Pulmonary artery endothelial cell (primary cell): ENCODE results near the gene DMAC2. TPM values are rescaled to one million over a fixed set of nuclear protein-coding genes. Genes with fewer than 3 reads are reported as not detected.
"Not testable (repeated sequence)": the region's sequence is repeated elsewhere in the genome, so short reads cannot be mapped to it uniquely, and the experiment has no call there.

ENCODE experiments used
- DNase-seq: peaks from one replicate; pipeline ENCODE4 v3.0.0-alpha.2; 2011; ENCODE audit warnings: low read depth, low spot score
- total RNA-seq: library from RNA; depleted of rRNA; stranded (reverse); fragments of >200 nt; gene quantifications from 2 replicates; pipeline ENCODE4 v1.2.3, GENCODE V29; 2014

DMAC2 gene
- total RNA-seq, 1 donor from 2014 or later, result 54.1 TPM

- no peak for DNase-seq
These were observed 16.8 kb downstream of the DMAC2 start for GRCh38 chr19:41422955-41423354.

GRCh38 chr19:41422456-41422855, 17.3 kb downstream of the DMAC2 start:
- DNase-seq, result no peak

- DNase-seq, result no peak
These were observed 17.7 kb downstream of the DMAC2 start for GRCh38 chr19:41421973-41422372.

GRCh38 chr19:41421314-41421713, 18.4 kb downstream of the DMAC2 start:
- DNase-seq, result no peak

GRCh38 chr19:41420101-41420880, 19.4 kb downstream of the DMAC2 start:
- no peak for DNase-seq

- DNase-seq, result no peak
These were observed 23.5 kb downstream of the DMAC2 start for GRCh38 chr19:41416194-41416674.

GRCh38 chr19:41415154-41415571, 24.5 kb downstream of the DMAC2 start:
- DNase-seq, result no peak

GRCh38 chr19:41414461-41414860, 25.3 kb downstream of the DMAC2 start:
- DNase-seq, result no peak

- DNase-seq, result no peak
These were observed 25.8 kb downstream of the DMAC2 start for GRCh38 chr19:41413947-41414346.

- DNase-seq, result no peak
These were observed 26.8 kb downstream of the DMAC2 start for GRCh38 chr19:41412953-41413352.

GRCh38 chr19:41411968-41412265, 27.8 kb downstream of the DMAC2 start:
- no peak for DNase-seq

GRCh38 chr19:41411100-41411967, 28.4 kb downstream of the DMAC2 start:
- no peak for DNase-seq

- no peak for DNase-seq
These were observed 29.2 kb downstream of the DMAC2 start for GRCh38 chr19:41410336-41411054.

GRCh38 chr19:41409288-41409687, 30.4 kb downstream of the DMAC2 start:
- DNase-seq, result no peak

GRCh38 chr19:41408846-41409245, 30.9 kb downstream of the DMAC2 start:
- not testable (repeated sequence) for DNase-seq

- no peak for DNase-seq
These were observed 31.5 kb downstream of the DMAC2 start for GRCh38 chr19:41408256-41408655.

- no peak for DNase-seq
These were observed 32.4 kb downstream of the DMAC2 start for GRCh38 chr19:41407271-41407670.

GRCh38 chr19:41405776-41406175, 33.9 kb downstream of the DMAC2 start:
- no peak for DNase-seq

- DNase-seq, result no peak
These were observed 36.3 kb downstream of the DMAC2 start for GRCh38 chr19:41403181-41403970.

GRCh38 chr19:41402010-41402409, 37.7 kb downstream of the DMAC2 start:
- DNase-seq, result no peak

GRCh38 chr19:41401483-41401882, 38.2 kb downstream of the DMAC2 start:
- DNase-seq, result peak; percentile 65
